ENCODE data around the gene TBC1D16. TPM values are rescaled to one million over a fixed set of nuclear protein-coding genes. Genes with fewer than 3 reads are reported as not detected.

The TBC1D16 gene
- total RNA-seq, 1 donor from 2014 or later: 21.7 TPM

- no peak overlapping the region for H3K27ac ChIP-seq
- DNase-seq (no peak), ATAC-seq (no peak)
- no peaks in the 10 kb centered on the region for H3K9me3 ChIP-seq
- intact Hi-C loops (cut with DNase I): no loop called here
- no peak for TF ChIP-seq CTCF (IDR thresholded peaks at IDR 0.05)
- H3K36me3 ChIP-seq: no peaks in the 10 kb centered on the region
- H3K4me3 ChIP-seq: no peak overlapping the region
- H3K4me1 ChIP-seq: no peaks in the 10 kb centered on the region
- peaks cover 12% of the 10 kb centered on the region for H3K27me3 ChIP-seq
These were observed 99.6 kb downstream of the TBC1D16 start for GRCh38 chr17:79936050-79936449.

GRCh38 chr17:79935197-79935885 is 100.3 kb downstream of the TBC1D16 start:
- Histone ChIP-seq H3K27me3 (peaks cover 19% of the 10 kb centered on the region), H3K4me1 (peaks cover under 1% of the 10 kb centered on the region), H3K4me3 (no peak overlapping the region), H3K36me3 (no peaks in the 10 kb centered on the region), H3K27ac (no peak overlapping the region), H3K9me3 (no peaks in the 10 kb centered on the region)
- ATAC-seq (no peak), DNase-seq (no peak)
- no peak for TF ChIP-seq CTCF (IDR thresholded peaks at IDR 0.05)
- intact Hi-C loops (cut with DNase I): no loop called here

GRCh38 chr17:79934653-79934970 is 101.1 kb downstream of the TBC1D16 start:
- intact Hi-C loops (cut with DNase I): no loop called here
- Histone ChIP-seq H3K36me3 (no peaks in the 10 kb centered on the region), H3K4me3 (no peak overlapping the region), H3K27ac (no peak overlapping the region), H3K4me1 (peaks cover 5% of the 10 kb centered on the region), H3K9me3 (no peaks in the 10 kb centered on the region), H3K27me3 (peaks cover 23% of the 10 kb centered on the region)
- TF ChIP-seq CTCF (IDR thresholded peaks at IDR 0.05): no peak
- DNase-seq (no peak), ATAC-seq (no peak)

GRCh38 chr17:79933863-79934652 is 101.6 kb downstream of the TBC1D16 start:
- Histone ChIP-seq H3K9me3 (no peaks in the 10 kb centered on the region), H3K36me3 (no peaks in the 10 kb centered on the region), H3K27ac (no peak overlapping the region), H3K4me3 (no peak overlapping the region), H3K4me1 (peaks cover 5% of the 10 kb centered on the region), H3K27me3 (peaks cover 29% of the 10 kb centered on the region)
- ATAC-seq (peak; percentile 70), DNase-seq (no peak)
- no peak for TF ChIP-seq CTCF (IDR thresholded peaks at IDR 0.05)
- intact Hi-C loops (cut with DNase I): no loop called here

GRCh38 chr17:79932451-79933306 is 103.0 kb downstream of the TBC1D16 start:
- no peak overlapping the region for H3K4me3 ChIP-seq
- H3K9me3 ChIP-seq: no peaks in the 10 kb centered on the region
- DNase-seq (no peak), ATAC-seq (no peak)
- H3K36me3 ChIP-seq: no peaks in the 10 kb centered on the region
- H3K27ac ChIP-seq: no peak overlapping the region
- H3K4me1 ChIP-seq: peaks cover 5% of the 10 kb centered on the region
- intact Hi-C loops (cut with DNase I): no loop called here
- peaks cover 43% of the 10 kb centered on the region for H3K27me3 ChIP-seq
- no peak for TF ChIP-seq CTCF (IDR thresholded peaks at IDR 0.05)
